ENCODE measurements around the gene SLC30A4. TPM values are rescaled to one million over a fixed set of nuclear protein-coding genes. Genes with fewer than 3 reads are reported as not detected.

Gene SLC30A4
- total RNA-seq, 1 experiment from 2014 or later: not detected

- no CpG with 5 or more reads among the region's 5 CpGs for WGBS (ENCODE audit: extremely low coverage, insufficient read length, low lambda C conversion rate)
- no peak overlapping the region for H2AFZ ChIP-seq (ENCODE audit: low read length)
Observed at GRCh38 chr15:45442507-45443135, 79.9 kb downstream of the SLC30A4 start.

More at GRCh38 chr15:45442507-45443135, 79.9 kb downstream of the SLC30A4 start:
- Histone ChIP-seq H3T11ph (ENCODE audit: low read length) (no peak overlapping the region), H2BK20ac (ENCODE audit: low read depth, low read length, poor library complexity, severe bottlenecking) (no peak overlapping the region), H2AK5ac (ENCODE audit: insufficient read length, low read length) (no peak overlapping the region), H2BK5ac (ENCODE audit: insufficient read length, low read length) (no peak overlapping the region), H3K23ac (ENCODE audit: insufficient read length, low read depth, low read length) (no peak overlapping the region), H2BK12ac (ENCODE audit: insufficient read length, low read depth, low read length) (no peak overlapping the region), H3K9ac (ENCODE audit: extremely low read depth, insufficient read length, low read length) (no peak overlapping the region), H3K4me2 (ENCODE audit: insufficient read depth, insufficient read length, low read length) (no peak overlapping the region), H3K79me2 (ENCODE audit: insufficient read depth, low read length) (no peaks in the 10 kb centered on the region), H4K8ac (replicated peaks; ENCODE audit: insufficient read length, low read depth, low read length) (no peak overlapping the region), H2BK15ac (ENCODE audit: low read depth, low read length) (no peak overlapping the region), H3K79me1 (ENCODE audit: insufficient read depth, low read depth, low read length, poor library complexity, severe bottlenecking) (no peaks in the 10 kb centered on the region), H3K9me3 (ENCODE audit: control insufficient read depth, low read depth, low read length) (no peaks in the 10 kb centered on the region), H4K20me1 (ENCODE audit: control insufficient read depth, insufficient read depth, insufficient read length) (no peaks in the 10 kb centered on the region), H3K4ac (ENCODE audit: low read depth, low read length) (no peak overlapping the region), H3K23me2 (ENCODE audit: insufficient read length, low read depth, low read length, poor library complexity, severe bottlenecking) (no peaks in the 10 kb centered on the region), H3K27ac (ENCODE audit: insufficient read length, low read depth, low read length) (no peak overlapping the region), H3K27me3 (ENCODE audit: insufficient read depth, low read length) (no peaks in the 10 kb centered on the region), H4K91ac (ENCODE audit: insufficient read length, low read depth, low read length) (no peak overlapping the region), H2BK120ac (ENCODE audit: low read depth, low read length, poor library complexity, severe bottlenecking) (no peak overlapping the region), H3K14ac (ENCODE audit: insufficient read depth, low read length) (no peak overlapping the region), H3K4me1 (ENCODE audit: insufficient read depth, low read length) (peaks cover 3% of the 10 kb centered on the region; the same call in 1 of the 2 replicates), H3K56ac (ENCODE audit: insufficient read length, low read depth, low read length) (no peak overlapping the region), H4K5ac (ENCODE audit: insufficient read length, low read depth, low read length) (no peak overlapping the region), H3K18ac (ENCODE audit: insufficient read length, low read depth, low read length) (peak overlapping the region; percentile 41)
- H3K27ac Mint-ChIP-seq: peak overlapping the region in 2 of 3 experiments; percentile 20 to 48; a peak in 1 of 7 replicates
- peak; percentile 40 for DNase-seq
- H3K4me3 Mint-ChIP-seq: no peak overlapping the region; a peak in 1 of 5 replicates
- H3K4me1 Mint-ChIP-seq: peaks cover 6 to 11% of the 10 kb centered on the region in 2 experiments
- no peaks in the 10 kb centered on the region for H3K36me3 Mint-ChIP-seq (ENCODE audit: insufficient read depth in 1 of 3, low read depth in 3 of 3)
- no peak for TF ChIP-seq CTCF (conservative IDR thresholded peaks at IDR 0.05)
- H3K27me3 Mint-ChIP-seq (ENCODE audit: low read depth): peaks cover 42% of the 10 kb centered on the region
- no peaks in the 10 kb centered on the region for H3K9me3 Mint-ChIP-seq

Data from H9 (cell line).